Measurements from ENCODE around the gene GNGT1. TPM values are rescaled to one million over a fixed set of nuclear protein-coding genes. Genes with fewer than 3 reads are reported as not detected.

The GNGT1 gene
- total RNA-seq, 1 experiment from 2014 or later: 0.63 TPM

GRCh38 chr7:93937818-93938217 lies 31.5 kb downstream of the GNGT1 start:
- Mint-ChIP-seq H3K4me3 (no peak overlapping the region), H3K27ac (no peak overlapping the region), H3K9me3 (peaks cover 11% of the 10 kb centered on the region), H3K36me3 (peaks cover 3% of the 10 kb centered on the region), H3K4me1 (no peaks in the 10 kb centered on the region), H3K27me3 (ENCODE audit: low read depth) (no peaks in the 10 kb centered on the region; the same call in 1 of the 2 replicates)
- DNase-seq (ENCODE audit: low spot score): no peak
- TF ChIP-seq AR (CRISPR knock-in tag; IDR thresholded peaks at IDR 0.05): no peak
- no peak for TF ChIP-seq NR2C2 (CRISPR knock-in tag; IDR thresholded peaks at IDR 0.05)
- TF ChIP-seq ZBTB43 (CRISPR knock-in tag; IDR thresholded peaks at IDR 0.05): no peak
- no peak for TF ChIP-seq ZNF317 (CRISPR knock-in tag; IDR thresholded peaks at IDR 0.05; ENCODE audit: borderline replicate concordance, low read depth)
- no peak for TF ChIP-seq SMAD3 (CRISPR knock-in tag; IDR thresholded peaks at IDR 0.05; ENCODE audit: borderline replicate concordance)
- no peak for TF ChIP-seq ZNF138 (CRISPR knock-in tag; conservative IDR thresholded peaks at IDR 0.05)
- TF ChIP-seq IRF2 (CRISPR knock-in tag; IDR thresholded peaks at IDR 0.05; ENCODE audit: borderline replicate concordance, low read depth): no peak
- TF ChIP-seq ZNF232 (CRISPR knock-in tag; IDR thresholded peaks at IDR 0.05): no peak
- no peak for TF ChIP-seq ESRRA (CRISPR knock-in tag; IDR thresholded peaks at IDR 0.05; ENCODE audit: borderline replicate concordance)
- ChIA-PET POLR2A (no interaction called here), CTCF (no interaction called here)
- ATAC-seq: no peak

- ChIA-PET CTCF (no interaction called here), POLR2A (no interaction called here)
- no peaks in the 10 kb centered on the region for H3K4me1 Mint-ChIP-seq
- H3K27me3 Mint-ChIP-seq (ENCODE audit: low read depth): no peaks in the 10 kb centered on the region; the same call in 1 of the 2 replicates
- TF ChIP-seq ZNF423 (CRISPR knock-in tag; IDR thresholded peaks at IDR 0.05) (no peak), ATF3 (CRISPR knock-in tag; conservative IDR thresholded peaks at IDR 0.05) (no peak), JAZF1 (CRISPR knock-in tag; IDR thresholded peaks at IDR 0.05) (no peak)
- no peak overlapping the region for H3K27ac Mint-ChIP-seq
- DNase-seq (ENCODE audit: low spot score): no peak
- H3K36me3 Mint-ChIP-seq: peaks cover 3% of the 10 kb centered on the region
- H3K9me3 Mint-ChIP-seq: peaks cover 11% of the 10 kb centered on the region
- no peak for ATAC-seq
- H3K4me3 Mint-ChIP-seq: no peak overlapping the region
These were observed 31.9 kb downstream of the GNGT1 start for GRCh38 chr7:93938293-93938692.

- TF ChIP-seq NFE2L1 (CRISPR knock-in tag; IDR thresholded peaks at IDR 0.05) (no peak), AFF4 (CRISPR knock-in tag; IDR thresholded peaks at IDR 0.05; ENCODE audit: borderline replicate concordance) (no peak), USF2 (CRISPR knock-in tag; IDR thresholded peaks at IDR 0.05) (no peak)
- no peak overlapping the region for H3K4me3 Mint-ChIP-seq
- no peaks in the 10 kb centered on the region for H3K36me3 Mint-ChIP-seq
- DNase-seq (ENCODE audit: low spot score) (no peak), ATAC-seq (no peak)
- H3K4me1 Mint-ChIP-seq: no peaks in the 10 kb centered on the region
- ChIA-PET CTCF (no interaction called here), POLR2A (no interaction called here)
- H3K27ac Mint-ChIP-seq: no peak overlapping the region
- H3K9me3 Mint-ChIP-seq: 0 out of 2 replicates have a peak, but pooled peaks cover 3% of the 10 kb centered on the region
- no peaks in the 10 kb centered on the region; the same call in 1 of the 2 replicates for H3K27me3 Mint-ChIP-seq (ENCODE audit: low read depth)
These were observed 35.6 kb downstream of the GNGT1 start for GRCh38 chr7:93941945-93942344.
